ENCODE data around the gene NEURL3.

- TF ChIP-seq POLR2A (IDR thresholded peaks at IDR 0.05) (peak in 2 of 3 donors; percentile 92), CTCF (IDR thresholded peaks at IDR 0.05) (no peak)
Observed at GRCh38 chr2:96505231-96505889, at the start of gene NEURL3.
